Measurements from ENCODE around the gene CYLD. TPM values are rescaled to one million over a fixed set of nuclear protein-coding genes. Genes with fewer than 3 reads are reported as not detected.

CYLD gene
- total RNA-seq, 2 donors from 2014 or later = 28.1 to 30.2 TPM

DNA sequence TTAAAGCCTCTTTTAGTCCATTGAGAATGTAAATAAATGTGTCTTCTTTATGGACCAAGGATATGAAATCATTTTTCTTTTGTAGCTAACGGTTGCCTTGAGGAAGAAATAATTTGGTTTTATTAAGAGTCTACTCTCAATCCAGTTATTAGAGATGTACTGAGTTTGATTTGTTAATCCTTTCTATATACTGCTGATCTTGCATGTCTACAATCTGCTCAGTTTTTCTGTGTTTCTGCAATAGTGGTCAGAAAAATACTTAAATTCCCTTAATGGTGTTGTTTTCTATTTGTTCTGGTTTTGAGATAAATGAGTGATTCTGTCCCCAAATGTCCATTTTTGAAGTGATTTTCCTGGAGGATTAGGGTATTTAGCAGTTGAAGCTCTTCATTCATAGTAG lies 54.9 kb downstream of the CYLD start:
- Histone ChIP-seq H3K4me3 (no peak overlapping the region), H3K4me1 (replicated peaks) (no peaks in the 10 kb centered on the region), H3K27me3 (replicated peaks; ENCODE audit: insufficient read depth) (no peaks in the 10 kb centered on the region), H3K9me3 (no peaks in the 10 kb centered on the region), H3K36me3 (peaks cover 0 to 7% of the 10 kb centered on the region in 2 donors), H3K27ac (no peak overlapping the region)
- 98% methylated on average over 1 of the region's 1 CpG for WGBS
- TF ChIP-seq POLR2AphosphoS5 (IDR thresholded peaks at IDR 0.05) = no peak
- no peak for TF ChIP-seq CTCF (IDR thresholded peaks at IDR 0.05)
- TF ChIP-seq POLR2A (IDR thresholded peaks at IDR 0.05) = no peak
- DNase-seq (ENCODE audit: low spot score) = no peak
- intact Hi-C loops (cut with DNase I) = no loop called here

DNA sequence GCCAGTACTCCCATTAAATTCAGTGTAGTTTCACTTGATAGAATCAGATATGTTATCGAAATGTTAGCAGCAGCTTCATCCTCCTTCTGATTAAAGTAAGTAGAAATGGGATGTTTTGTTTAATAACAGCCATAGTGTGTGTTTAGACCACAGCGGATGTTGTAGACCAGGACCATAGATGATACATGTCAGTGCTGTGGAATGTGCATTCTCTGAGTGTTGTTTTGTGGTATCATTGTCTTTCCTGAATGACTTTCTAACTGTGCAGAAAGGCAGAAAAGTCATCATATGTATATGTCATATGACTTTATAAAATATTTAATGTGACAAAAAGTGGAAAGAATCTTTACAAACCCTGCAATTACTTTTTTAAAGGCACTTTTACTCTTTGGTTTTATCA lies 55.6 kb downstream of the CYLD start:
- DNase-seq (ENCODE audit: low spot score) = no peak
- H3K4me3 ChIP-seq = no peak overlapping the region
- intact Hi-C loops (cut with DNase I) = no loop called here
- no peak for TF ChIP-seq CTCF (IDR thresholded peaks at IDR 0.05)
- TF ChIP-seq POLR2AphosphoS5 (IDR thresholded peaks at IDR 0.05) = no peak
- TF ChIP-seq POLR2A (IDR thresholded peaks at IDR 0.05) = no peak
- H3K9me3 ChIP-seq = no peaks in the 10 kb centered on the region
- WGBS = 94% methylated on average over 2 of the region's 2 CpGs
- no peak overlapping the region for H3K27ac ChIP-seq
- H3K27me3 ChIP-seq (replicated peaks; ENCODE audit: insufficient read depth) = no peaks in the 10 kb centered on the region
- peaks cover 0 to 7% of the 10 kb centered on the region in 2 donors for H3K36me3 ChIP-seq
- no peaks in the 10 kb centered on the region for H3K4me1 ChIP-seq (replicated peaks)

- Histone ChIP-seq H3K27me3 (replicated peaks; ENCODE audit: insufficient read depth) (no peaks in the 10 kb centered on the region), H3K4me3 (no peak overlapping the region), H3K4me1 (replicated peaks) (no peaks in the 10 kb centered on the region), H3K36me3 (peaks cover 0 to 7% of the 10 kb centered on the region in 2 donors), H3K27ac (no peak overlapping the region), H3K9me3 (no peaks in the 10 kb centered on the region)
- WGBS = 87% methylated on average over 4 of the region's 4 CpGs
- intact Hi-C loops (cut with DNase I) = loop anchor here (10.0 kb wide), 1 partner anchor 255 kb away; the partner anchor contains the start of gene NKD1
- TF ChIP-seq POLR2A (IDR thresholded peaks at IDR 0.05) (no peak), CTCF (IDR thresholded peaks at IDR 0.05) (no peak), POLR2AphosphoS5 (IDR thresholded peaks at IDR 0.05) (no peak)
- no peak for DNase-seq (ENCODE audit: low spot score)
Observed at GRCh38 chr16:50800074-50800473, 58.2 kb downstream of the CYLD start.

GRCh38 chr16:50801036-50801435 lies 59.1 kb downstream of the CYLD start:
- WGBS = 87% methylated on average over 2 of the region's 2 CpGs

More at GRCh38 chr16:50801036-50801435, 59.1 kb downstream of the CYLD start:
- intact Hi-C loops (cut with DNase I) = loop anchor here (10.0 kb wide), 1 partner anchor 256 kb away; the partner anchor contains the start of gene NKD1
- TF ChIP-seq CTCF (IDR thresholded peaks at IDR 0.05) = no peak
- TF ChIP-seq POLR2A (IDR thresholded peaks at IDR 0.05) = no peak
- no peak for TF ChIP-seq POLR2AphosphoS5 (IDR thresholded peaks at IDR 0.05)
- H3K36me3 ChIP-seq = peaks cover 0 to 5% of the 10 kb centered on the region in 2 donors
- DNase-seq (ENCODE audit: low spot score) = no peak
- no peaks in the 10 kb centered on the region for H3K9me3 ChIP-seq
- no peak overlapping the region for H3K27ac ChIP-seq
- no peak overlapping the region for H3K4me3 ChIP-seq
- no peaks in the 10 kb centered on the region for H3K27me3 ChIP-seq (replicated peaks; ENCODE audit: insufficient read depth)
- H3K4me1 ChIP-seq (replicated peaks) = no peaks in the 10 kb centered on the region

All from prostate gland (tissue), 2 donors.